ENCODE data around the gene XPO5. TPM values are rescaled to one million over a fixed set of nuclear protein-coding genes. Genes with fewer than 3 reads are reported as not detected.

The XPO5 gene
- total RNA-seq, 1 experiment from 2014 or later, result 77.4 TPM

DNA sequence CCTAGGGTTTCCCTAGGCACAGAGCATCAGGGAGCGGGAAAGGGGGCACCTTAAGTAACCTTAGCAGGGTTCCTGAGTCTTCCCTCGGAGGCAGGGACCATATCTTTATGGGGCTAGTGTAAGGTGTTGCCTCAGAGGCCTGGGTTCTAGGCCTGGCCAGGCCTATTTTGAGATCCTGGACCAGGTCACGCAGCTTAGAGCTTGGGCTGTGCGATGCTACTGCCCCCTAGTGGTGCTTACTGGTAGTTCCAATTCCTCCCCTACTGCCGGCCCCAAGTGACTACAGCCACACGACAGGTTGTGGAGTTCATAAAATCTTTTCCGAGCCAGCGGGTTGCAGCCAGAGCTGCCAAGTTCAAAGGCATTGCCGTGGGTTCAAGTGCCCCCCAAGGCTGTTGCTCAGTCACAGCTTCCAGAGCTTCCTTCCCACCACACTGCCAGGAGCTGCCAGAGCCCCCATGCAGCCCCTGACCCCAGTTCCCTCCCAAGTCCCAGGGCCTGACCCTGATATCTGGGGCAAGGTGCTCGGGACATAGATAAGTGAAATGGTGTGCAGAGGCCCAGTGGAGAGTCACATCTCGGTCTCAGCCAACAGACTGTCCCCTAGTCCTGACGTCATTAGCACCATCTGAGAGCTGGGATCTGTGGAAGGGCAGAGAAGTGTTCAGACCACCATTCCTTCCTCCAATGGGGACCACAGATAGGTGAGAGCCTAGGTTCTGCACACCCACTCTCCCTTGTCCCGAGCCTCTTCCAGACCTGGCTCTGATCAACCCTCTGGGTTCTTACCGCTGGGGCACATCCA, 69.0 kb downstream of the XPO5 start:
- H2AFZ ChIP-seq (ENCODE audit: low read depth, low read length, poor library complexity, severe bottlenecking), result no peak overlapping the region
- ChIA-PET CTCF (interaction anchor here (0.7 to 3.8 kb wide), 14 partner anchors 9 to 277 kb away, joined by 3 to 31 read pairs (median 4); partner anchors contain the start of genes DLK2, DNPH1, POLR1C and YIPF3), RAD21 (ENCODE audit: low non-redundant PET in 1 of 2, low total read pairs in 2 of 2, uncharacterized antibody in 2 of 2, unreplicated experiment in 2 of 2) (interaction anchor here in 1 of 2 experiments (0.6 kb wide), 1 partner anchor 103 kb away, joined by 5 read pairs; no protein-coding TSS in a partner anchor), POLR2A (interaction anchor here (0.7 to 1.6 kb wide), 3 partner anchors 10 to 15 kb away, joined by 3 to 4 read pairs (median 3); partner anchors contain the start of genes POLR1C and YIPF3)
- no TSS peak for BruUV-seq (replicated peaks)
- H3K9ac ChIP-seq (ENCODE audit: low read length), result no peak overlapping the region
- TF ChIP-seq POLR2AphosphoS5 (IDR thresholded peaks at IDR 0.05; ENCODE audit: low read depth, low read length) (peak; percentile 66), RAD21 (IDR thresholded peaks at IDR 0.05; ENCODE audit: low read depth) (peak; percentile 91), ELF1 (IDR thresholded peaks at IDR 0.05; ENCODE audit: borderline replicate concordance, low read depth) (no peak), YY1 (IDR thresholded peaks at IDR 0.05; ENCODE audit: extremely low read depth, insufficient replicate concordance, low read depth, low read length) (no peak)
- TF ChIP-seq, protein P1, sequence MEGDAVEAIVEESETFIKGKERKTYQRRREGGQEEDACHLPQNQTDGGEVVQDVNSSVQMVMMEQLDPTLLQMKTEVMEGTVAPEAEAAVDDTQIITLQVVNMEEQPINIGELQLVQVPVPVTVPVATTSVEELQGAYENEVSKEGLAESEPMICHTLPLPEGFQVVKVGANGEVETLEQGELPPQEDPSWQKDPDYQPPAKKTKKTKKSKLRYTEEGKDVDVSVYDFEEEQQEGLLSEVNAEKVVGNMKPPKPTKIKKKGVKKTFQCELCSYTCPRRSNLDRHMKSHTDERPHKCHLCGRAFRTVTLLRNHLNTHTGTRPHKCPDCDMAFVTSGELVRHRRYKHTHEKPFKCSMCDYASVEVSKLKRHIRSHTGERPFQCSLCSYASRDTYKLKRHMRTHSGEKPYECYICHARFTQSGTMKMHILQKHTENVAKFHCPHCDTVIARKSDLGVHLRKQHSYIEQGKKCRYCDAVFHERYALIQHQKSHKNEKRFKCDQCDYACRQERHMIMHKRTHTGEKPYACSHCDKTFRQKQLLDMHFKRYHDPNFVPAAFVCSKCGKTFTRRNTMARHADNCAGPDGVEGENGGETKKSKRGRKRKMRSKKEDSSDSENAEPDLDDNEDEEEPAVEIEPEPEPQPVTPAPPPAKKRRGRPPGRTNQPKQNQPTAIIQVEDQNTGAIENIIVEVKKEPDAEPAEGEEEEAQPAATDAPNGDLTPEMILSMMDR (IDR thresholded peaks at IDR 0.05 in 2 of 3, conservative IDR thresholded peaks at IDR 0.05 in 1 of 3; ENCODE audit: borderline replicate concordance in 1 of 3, insufficient read depth in 1 of 3, low read depth in 2 of 3, low read length in 2 of 3), result peak; percentile 87 to 95 (median 94)
- TF ChIP-seq, protein P2, sequence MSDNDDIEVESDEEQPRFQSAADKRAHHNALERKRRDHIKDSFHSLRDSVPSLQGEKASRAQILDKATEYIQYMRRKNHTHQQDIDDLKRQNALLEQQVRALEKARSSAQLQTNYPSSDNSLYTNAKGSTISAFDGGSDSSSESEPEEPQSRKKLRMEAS (IDR thresholded peaks at IDR 0.05), result no peak
- DNase-seq (ENCODE audit: low read depth, low spot score) (peak; percentile 75), ATAC-seq (peak; percentile 73)
- no peaks in the 10 kb centered on the region for H3K9me3 ChIP-seq (ENCODE audit: control insufficient read depth in 1 of 2, insufficient read depth in 1 of 2, low read depth in 1 of 2, low read length in 2 of 2)
- 0 out of 2 replicates have a peak overlapping the region, but pooled peaks have one; percentile 7 for H3K4me2 ChIP-seq (ENCODE audit: low read length)
- no peaks in the 10 kb centered on the region for H3K27me3 ChIP-seq (ENCODE audit: insufficient read depth, low read length)
- H3K27ac ChIP-seq (ENCODE audit: low read depth, low read length), result no peak overlapping the region
- no peaks in the 10 kb centered on the region for H4K20me1 ChIP-seq (ENCODE audit: insufficient read depth)
- peaks cover 11 to 15% of the 10 kb centered on the region in 2 experiments; a peak in 2 of 4 replicates for H3K36me3 ChIP-seq (ENCODE audit: control insufficient read depth in 1 of 2, insufficient read depth in 2 of 2, low read length in 2 of 2)
- intact Hi-C loops (cut with micrococcal nuclease), result loop anchor here (1.0 to 10.0 kb wide), 4 partner anchors 52 to 278 kb away; partner anchors contain the start of genes DLK2, DNPH1 and ZNF318
- H3K4me1 ChIP-seq (ENCODE audit: control insufficient read depth in 1 of 2, insufficient read depth in 2 of 2, low read length in 2 of 2), result peaks cover 10 to 22% of the 10 kb centered on the region in 2 experiments; a peak in 3 of 4 replicates
- no peaks in the 10 kb centered on the region for H3K79me2 ChIP-seq (ENCODE audit: insufficient read depth, low read length)
- no peaks in the 10 kb centered on the region for H3K9me2 ChIP-seq (ENCODE audit: insufficient read depth)
- no peak overlapping the region for H3K4me3 ChIP-seq (replicated peaks in 1 of 2; ENCODE audit: low read depth in 1 of 2, low read length in 2 of 2)

Measured in HCT116 (cell line).